DND-41 (cell line): ENCODE data around the gene MYO1B.

ENCODE experiments used
- ATAC-seq: fragments of 200-7000 bp; cut with Tn5 transposase; 3 replicates; pipeline ENCODE4 v1.9.1; 2021; ENCODE audit warnings: low read depth; ENCODE audit not compliant: insufficient read depth
- DNase-seq: peaks from one replicate; pipeline ENCODE4 v3.0.0-alpha.2; 2020
- H2AFZ ChIP-seq: 2 replicates; pipeline ENCODE4 v1.6.0; 2012; ENCODE audit warnings: low read depth, low read length
- H3K27ac ChIP-seq: 2 replicates; pipeline ENCODE4 v1.5.1; 2012; ENCODE audit warnings: low read length, inconsistent platforms
- H3K27me3 ChIP-seq: fragments of 200-600 bp; sonication (generic); 2 replicates; pipeline ENCODE4 v1.6.0; 2012; ENCODE audit warnings: low read length, mild to moderate bottlenecking, inconsistent platforms; ENCODE audit not compliant: insufficient read depth, poor library complexity
- H3K36me3 ChIP-seq: 2 replicates; pipeline ENCODE4 v1.5.1; 2012; ENCODE audit warnings: low read length, inconsistent platforms; ENCODE audit not compliant: insufficient read depth
- H3K4me1 ChIP-seq: 2 replicates; pipeline ENCODE4 v1.5.1; 2012; ENCODE audit warnings: mild to moderate bottlenecking, low read length; ENCODE audit not compliant: insufficient read depth
- H3K4me2 ChIP-seq: 2 replicates; pipeline ENCODE4 v1.6.0; 2012; ENCODE audit warnings: mild to moderate bottlenecking, moderate library complexity, low read length, inconsistent platforms; ENCODE audit not compliant: insufficient read depth
- H3K4me3 ChIP-seq, 2 experiments: fragments of 200-600 bp in 1 of 2; shearing (Covaris generic) in 1 of 2; 2 replicates each; pipeline ENCODE4 v1.5.1; 2012 to 2016; ENCODE audit warnings: inconsistent platforms in 2 of 2, low read length in 2 of 2, mild to moderate bottlenecking in 2 of 2, low read depth in 1 of 2, moderate library complexity in 1 of 2
- H3K79me2 ChIP-seq: 2 replicates; pipeline ENCODE4 v1.6.0; 2012; ENCODE audit warnings: low read length, inconsistent platforms; ENCODE audit not compliant: insufficient read depth
- H3K9ac ChIP-seq: 2 replicates; pipeline ENCODE4 v1.6.0; 2012; ENCODE audit warnings: low read depth, mild to moderate bottlenecking, inconsistent platforms, low read length, moderate library complexity
- H3K9me3 ChIP-seq: 2 replicates; pipeline ENCODE4 v1.5.1; 2012; ENCODE audit warnings: low read length, moderate library complexity, mild to moderate bottlenecking, inconsistent platforms; ENCODE audit not compliant: insufficient read depth, severe bottlenecking
- H4K20me1 ChIP-seq: 2 replicates; pipeline ENCODE4 v1.6.0; 2012; ENCODE audit warnings: low read length; ENCODE audit not compliant: insufficient read depth
- EZH2 ChIP-seq: IDR thresholded peaks from 3 replicates; pipeline ENCODE4 v1.6.1; 2012; ENCODE audit warnings: borderline replicate concordance, low read depth, mild to moderate bottlenecking, moderate library complexity, low read length, inconsistent platforms; ENCODE audit not compliant: severe bottlenecking
- TF ChIP-seq, protein P1 (sequence below): IDR thresholded peaks from 2 replicates; pipeline ENCODE4 v1.5.1; 2012; ENCODE audit warnings: borderline replicate concordance, low read length, moderate library complexity, mild to moderate bottlenecking; ENCODE audit not compliant: poor library complexity, severe bottlenecking; ENCODE audit errors: extremely low read depth

The MYO1B gene

DNA sequence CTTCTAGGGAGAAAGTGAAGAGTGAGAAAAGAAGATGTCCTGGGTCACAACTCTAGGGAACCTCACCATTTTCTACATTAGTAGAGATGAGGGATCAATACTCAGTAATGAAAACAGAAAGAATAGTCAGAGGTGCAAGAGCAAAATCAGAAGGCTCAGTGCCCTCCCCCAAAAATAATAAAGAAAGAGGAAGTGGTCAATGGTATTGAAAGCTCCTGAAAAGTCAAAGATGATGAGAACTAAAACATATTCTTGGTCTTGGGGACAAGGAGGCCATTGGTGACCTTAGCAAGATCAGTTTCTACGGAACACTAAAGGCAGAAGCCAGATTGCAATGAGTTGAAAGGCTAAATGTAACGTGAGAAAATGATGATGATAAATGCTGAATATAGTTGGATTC lies 24.5 kb upstream of the MYO1B start:
- Histone ChIP-seq H3K9ac (no peak overlapping the region), H3K4me3 (no peak overlapping the region), H3K36me3 (no peaks in the 10 kb centered on the region), H2AFZ (no peak overlapping the region), H3K9me3 (no peaks in the 10 kb centered on the region), H4K20me1 (no peaks in the 10 kb centered on the region), H3K27ac (no peak overlapping the region), H3K79me2 (no peaks in the 10 kb centered on the region), H3K4me1 (peaks cover 3% of the 10 kb centered on the region; the same call in 1 of the 2 replicates), H3K27me3 (no peaks in the 10 kb centered on the region), H3K4me2 (no peak overlapping the region)
- DNase-seq (no peak), ATAC-seq (no peak)
- TF ChIP-seq, protein P1, sequence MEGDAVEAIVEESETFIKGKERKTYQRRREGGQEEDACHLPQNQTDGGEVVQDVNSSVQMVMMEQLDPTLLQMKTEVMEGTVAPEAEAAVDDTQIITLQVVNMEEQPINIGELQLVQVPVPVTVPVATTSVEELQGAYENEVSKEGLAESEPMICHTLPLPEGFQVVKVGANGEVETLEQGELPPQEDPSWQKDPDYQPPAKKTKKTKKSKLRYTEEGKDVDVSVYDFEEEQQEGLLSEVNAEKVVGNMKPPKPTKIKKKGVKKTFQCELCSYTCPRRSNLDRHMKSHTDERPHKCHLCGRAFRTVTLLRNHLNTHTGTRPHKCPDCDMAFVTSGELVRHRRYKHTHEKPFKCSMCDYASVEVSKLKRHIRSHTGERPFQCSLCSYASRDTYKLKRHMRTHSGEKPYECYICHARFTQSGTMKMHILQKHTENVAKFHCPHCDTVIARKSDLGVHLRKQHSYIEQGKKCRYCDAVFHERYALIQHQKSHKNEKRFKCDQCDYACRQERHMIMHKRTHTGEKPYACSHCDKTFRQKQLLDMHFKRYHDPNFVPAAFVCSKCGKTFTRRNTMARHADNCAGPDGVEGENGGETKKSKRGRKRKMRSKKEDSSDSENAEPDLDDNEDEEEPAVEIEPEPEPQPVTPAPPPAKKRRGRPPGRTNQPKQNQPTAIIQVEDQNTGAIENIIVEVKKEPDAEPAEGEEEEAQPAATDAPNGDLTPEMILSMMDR: no peak
- no peak for TF ChIP-seq EZH2

DNA sequence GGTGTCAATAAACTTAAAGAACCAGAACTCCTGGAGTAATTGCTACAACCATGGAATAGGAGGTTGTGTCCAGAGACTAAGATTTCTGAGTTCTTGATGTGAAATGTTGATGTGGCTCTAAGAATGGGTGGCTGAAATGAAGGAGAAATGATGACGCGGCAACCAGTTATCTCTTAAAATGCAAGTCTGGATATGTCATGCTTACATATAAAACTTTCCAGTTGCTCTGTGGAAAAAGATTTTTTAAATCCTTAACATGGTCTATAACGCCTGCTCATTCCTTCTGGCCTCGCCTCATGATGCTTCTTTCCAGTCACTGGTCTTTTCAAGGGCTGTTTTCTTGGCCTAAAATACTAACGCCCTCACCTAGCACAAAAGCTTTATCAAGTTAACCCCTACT lies 23.5 kb upstream of the MYO1B start:
- no peak for DNase-seq
- H3K9ac ChIP-seq: no peak overlapping the region
- no peak overlapping the region for H2AFZ ChIP-seq
- no peaks in the 10 kb centered on the region for H3K9me3 ChIP-seq
- H3K4me1 ChIP-seq: peaks cover 3% of the 10 kb centered on the region; the same call in 1 of the 2 replicates
- no peaks in the 10 kb centered on the region for H3K36me3 ChIP-seq
- no peaks in the 10 kb centered on the region for H3K27me3 ChIP-seq
- no peaks in the 10 kb centered on the region for H3K79me2 ChIP-seq
- no peak for ATAC-seq
- H3K4me2 ChIP-seq: no peak overlapping the region
- no peak overlapping the region for H3K27ac ChIP-seq
- TF ChIP-seq EZH2: no peak
- TF ChIP-seq, protein P1: no peak
- H4K20me1 ChIP-seq: no peaks in the 10 kb centered on the region
- H3K4me3 ChIP-seq: no peak overlapping the region

DNA sequence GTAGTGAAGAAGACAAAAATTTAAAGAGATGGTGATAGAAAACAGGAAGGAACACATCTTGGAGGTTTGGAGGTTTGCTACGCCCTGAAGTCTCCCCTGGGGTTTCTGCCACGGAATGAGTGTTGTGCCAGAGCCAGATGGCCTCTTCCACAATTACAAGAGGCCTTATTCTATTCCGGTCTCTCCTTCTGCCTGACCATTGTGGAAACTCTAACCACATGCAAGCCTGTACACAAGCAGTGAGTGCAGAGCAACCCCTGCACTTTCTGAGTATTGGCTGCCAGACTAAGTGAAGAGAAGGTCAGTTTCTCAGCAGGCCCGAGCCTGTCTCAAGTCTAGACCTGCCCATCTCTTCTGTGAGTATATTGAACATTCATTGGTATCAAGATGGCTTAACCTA lies 22.7 kb upstream of the MYO1B start:
- Histone ChIP-seq H2AFZ (no peak overlapping the region), H3K27ac (no peak overlapping the region), H3K4me2 (no peak overlapping the region), H3K79me2 (no peaks in the 10 kb centered on the region), H3K4me1 (peaks cover 2% of the 10 kb centered on the region; the same call in 1 of the 2 replicates), H3K9me3 (no peaks in the 10 kb centered on the region), H4K20me1 (no peaks in the 10 kb centered on the region), H3K9ac (no peak overlapping the region), H3K36me3 (no peaks in the 10 kb centered on the region), H3K27me3 (no peaks in the 10 kb centered on the region), H3K4me3 (no peak overlapping the region)
- DNase-seq (no peak), ATAC-seq (no peak)
- TF ChIP-seq, protein P1: no peak
- TF ChIP-seq EZH2: no peak

DNA sequence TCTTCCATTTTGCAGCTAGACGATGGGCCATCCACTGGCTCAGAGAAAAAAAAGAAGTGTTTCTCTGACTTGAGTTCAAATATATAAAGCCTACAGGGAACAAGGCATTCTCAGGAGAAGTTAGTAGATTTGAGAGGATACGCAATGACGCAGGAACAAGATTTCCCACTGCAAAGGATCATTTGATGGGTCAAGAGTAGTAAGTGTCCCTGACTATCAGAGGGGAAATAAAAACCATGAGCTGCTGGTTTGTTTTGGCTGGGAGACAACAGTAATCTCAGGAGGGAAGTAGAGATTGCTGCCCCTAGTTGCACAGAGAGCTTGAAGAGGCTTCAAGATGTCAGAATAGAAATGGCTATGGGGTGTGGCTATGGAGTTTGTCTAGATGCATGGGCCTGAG lies 22.3 kb upstream of the MYO1B start:
- no peaks in the 10 kb centered on the region for H3K36me3 ChIP-seq
- no peak overlapping the region for H3K27ac ChIP-seq
- no peak overlapping the region for H3K9ac ChIP-seq
- ATAC-seq (no peak), DNase-seq (no peak)
- no peak overlapping the region for H2AFZ ChIP-seq
- H4K20me1 ChIP-seq: no peaks in the 10 kb centered on the region
- H3K79me2 ChIP-seq: no peaks in the 10 kb centered on the region
- no peak overlapping the region for H3K4me3 ChIP-seq
- H3K9me3 ChIP-seq: no peaks in the 10 kb centered on the region
- H3K27me3 ChIP-seq: no peaks in the 10 kb centered on the region
- no peaks in the 10 kb centered on the region for H3K4me1 ChIP-seq
- TF ChIP-seq, protein P1: no peak
- no peak for TF ChIP-seq EZH2
- no peak overlapping the region for H3K4me2 ChIP-seq
